ENCODE data around the gene FNBP1.

DNA sequence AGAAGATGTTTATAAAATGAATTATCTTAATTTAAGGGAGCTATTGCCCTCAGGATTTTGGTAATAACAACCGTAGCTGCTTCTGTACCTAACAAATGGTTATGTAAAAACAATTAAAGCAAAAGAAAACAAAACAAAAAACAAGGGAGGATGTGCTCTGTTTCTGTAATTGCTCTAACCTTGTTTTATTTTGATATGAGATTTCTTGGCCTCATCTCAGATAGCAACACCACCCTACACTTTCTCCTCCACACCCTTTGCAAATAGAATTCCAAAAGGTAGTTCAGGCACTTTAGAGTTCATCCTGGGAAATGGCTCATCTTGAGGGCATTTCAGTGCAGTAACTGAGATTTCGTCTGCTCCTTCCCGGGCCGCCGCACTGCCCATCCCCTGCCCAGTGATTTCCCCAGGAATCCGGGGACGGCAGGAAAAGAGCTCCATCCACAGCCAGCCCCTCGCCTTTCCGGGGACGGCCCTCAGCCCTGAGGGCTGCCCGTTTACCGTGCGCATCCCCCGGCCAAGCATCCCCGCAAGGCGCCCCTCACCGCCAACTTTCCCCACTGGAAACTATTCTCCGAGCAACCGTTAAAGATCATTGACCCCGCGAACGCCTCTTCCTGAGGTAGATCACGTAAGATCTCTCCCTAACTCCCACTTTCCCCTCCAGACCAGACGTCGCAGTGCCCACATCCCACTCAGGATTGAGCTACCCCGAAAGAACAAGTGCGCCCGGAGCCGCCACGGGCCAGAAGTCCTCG, 1.2 kb downstream of the FNBP1 start:
- no peak for TF ChIP-seq CTCF (conservative IDR thresholded peaks at IDR 0.05; ENCODE audit: low read depth in 2 of 2)
- no peak for TF ChIP-seq EZH2 (IDR thresholded peaks at IDR 0.05; ENCODE audit: low read depth, unreplicated experiment)
- TF ChIP-seq POLR2AphosphoS5 (IDR thresholded peaks at IDR 0.05; ENCODE audit: low read depth): no peak
- TF ChIP-seq STAT1 (IDR thresholded peaks at IDR 0.05; ENCODE audit: unreplicated experiment): no peak
- no peak for TF ChIP-seq CREB1 (CRISPR knock-in tag; IDR thresholded peaks at IDR 0.05; ENCODE audit: low read depth)
- TF ChIP-seq EZH2phosphoT487 (IDR thresholded peaks at IDR 0.05; ENCODE audit: unreplicated experiment): no peak
- TF ChIP-seq JUNB (IDR thresholded peaks at IDR 0.05; ENCODE audit: unreplicated experiment): no peak
- no peak for TF ChIP-seq REST (IDR thresholded peaks at IDR 0.05; ENCODE audit: unreplicated experiment)
- TF ChIP-seq, protein P1, sequence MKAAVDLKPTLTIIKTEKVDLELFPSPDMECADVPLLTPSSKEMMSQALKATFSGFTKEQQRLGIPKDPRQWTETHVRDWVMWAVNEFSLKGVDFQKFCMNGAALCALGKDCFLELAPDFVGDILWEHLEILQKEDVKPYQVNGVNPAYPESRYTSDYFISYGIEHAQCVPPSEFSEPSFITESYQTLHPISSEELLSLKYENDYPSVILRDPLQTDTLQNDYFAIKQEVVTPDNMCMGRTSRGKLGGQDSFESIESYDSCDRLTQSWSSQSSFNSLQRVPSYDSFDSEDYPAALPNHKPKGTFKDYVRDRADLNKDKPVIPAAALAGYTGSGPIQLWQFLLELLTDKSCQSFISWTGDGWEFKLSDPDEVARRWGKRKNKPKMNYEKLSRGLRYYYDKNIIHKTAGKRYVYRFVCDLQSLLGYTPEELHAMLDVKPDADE (IDR thresholded peaks at IDR 0.05): no peak
- TF ChIP-seq ZNF114 (CRISPR knock-in tag; IDR thresholded peaks at IDR 0.05): no peak
- TF ChIP-seq ZNF331 (CRISPR knock-in tag; IDR thresholded peaks at IDR 0.05; ENCODE audit: low read depth): no peak
- TF ChIP-seq NANOG (IDR thresholded peaks at IDR 0.05; ENCODE audit: borderline replicate concordance): no peak
